HG02623 (cell line): ENCODE measurements around the gene COX5A.
"Not testable (repeated sequence)": the region's sequence is repeated elsewhere in the genome, so short reads cannot be mapped to it uniquely, and the experiment has no call there.

ENCODE experiments used
- ATAC-seq: cut with Tn5 transposase; IDR thresholded peaks from one replicate; pipeline ENCODE4 v1.9.1; 2021; ENCODE audit warnings: moderate library complexity; ENCODE audit not compliant: unreplicated experiment

COX5A gene

DNA sequence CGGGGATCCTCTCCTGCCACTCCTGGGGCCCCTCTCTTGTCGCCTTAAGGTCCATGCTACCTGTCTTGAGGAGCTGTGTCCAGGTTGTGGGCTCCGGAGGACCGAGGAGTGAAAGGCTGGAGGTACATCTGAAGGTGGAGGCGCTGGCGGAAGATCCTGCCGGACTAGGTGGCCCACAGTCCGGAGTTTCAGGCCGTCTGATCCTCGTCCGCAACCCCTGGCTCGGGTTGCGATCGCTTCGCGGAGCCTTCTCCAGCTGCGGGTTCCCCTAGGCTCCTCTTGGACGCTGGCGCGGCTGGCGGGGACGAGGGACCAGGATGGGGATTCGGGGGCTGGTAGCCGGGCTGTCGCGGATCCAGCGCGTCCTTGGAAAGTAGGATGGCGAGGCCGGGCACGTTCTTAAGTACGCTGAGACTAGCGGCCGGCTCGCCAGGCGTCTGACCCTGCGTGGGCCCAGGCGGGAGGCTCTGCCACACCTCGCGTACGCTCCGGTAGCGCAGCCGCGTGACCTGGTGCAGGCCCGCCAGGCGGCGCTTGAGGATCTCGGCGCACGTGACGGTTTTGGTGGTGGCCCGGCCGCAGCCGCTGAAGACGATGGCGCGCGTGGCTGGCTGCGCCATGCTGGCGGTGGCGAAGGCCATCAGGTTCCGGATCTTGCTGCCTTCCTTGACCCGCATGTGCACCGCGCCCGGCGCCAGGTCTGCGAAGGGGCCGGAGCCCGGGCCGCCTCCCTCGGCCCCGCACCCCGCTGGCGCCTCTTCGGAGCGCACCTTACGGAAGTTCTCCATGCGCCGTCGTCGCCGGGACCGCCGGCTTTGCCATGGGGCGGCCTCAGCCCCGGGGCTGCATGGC, 18.1 kb upstream of the COX5A start:
- ATAC-seq, result peak; percentile 23

DNA sequence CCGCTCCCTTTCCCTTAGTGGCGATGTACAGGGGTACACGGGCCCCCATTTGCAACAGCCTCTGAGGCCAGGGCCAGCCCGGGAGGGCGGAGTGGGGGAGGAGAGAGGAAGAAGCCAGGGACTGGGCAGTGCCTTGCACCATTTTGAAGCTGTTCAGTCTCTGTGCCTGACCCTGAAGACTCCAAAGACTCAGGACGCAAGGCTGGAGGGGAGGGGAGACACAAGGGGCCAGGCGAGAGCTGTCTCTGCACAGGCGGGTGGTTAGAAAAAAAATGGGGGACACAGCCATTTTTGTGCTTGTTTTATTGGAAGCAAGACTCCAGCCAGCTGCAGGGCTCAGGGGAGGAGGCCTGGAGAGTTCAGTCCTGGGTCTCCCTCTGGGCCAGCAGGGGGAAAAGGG, 17.1 kb upstream of the COX5A start:
- no peak for ATAC-seq

DNA sequence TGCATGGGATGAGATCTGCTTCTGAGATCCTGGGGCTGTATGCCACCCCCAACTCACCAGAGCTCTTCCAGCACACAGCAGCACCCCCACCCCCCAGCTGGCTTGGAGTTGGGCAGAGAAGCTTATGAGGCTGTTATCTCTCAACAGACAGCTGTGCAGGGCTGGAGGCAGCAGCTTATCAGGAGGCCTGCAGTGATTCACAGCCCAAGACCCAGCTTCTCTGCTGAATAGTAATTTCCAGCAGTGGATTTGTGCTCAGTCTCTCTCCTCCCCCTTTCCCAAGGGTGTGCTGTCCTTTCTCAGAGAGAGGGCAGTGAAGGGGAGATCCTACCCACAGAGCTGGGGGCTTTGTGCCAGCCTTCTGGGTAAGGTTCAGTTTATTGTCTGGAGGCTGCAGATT, 16.6 kb upstream of the COX5A start:
- ATAC-seq, result no peak

DNA sequence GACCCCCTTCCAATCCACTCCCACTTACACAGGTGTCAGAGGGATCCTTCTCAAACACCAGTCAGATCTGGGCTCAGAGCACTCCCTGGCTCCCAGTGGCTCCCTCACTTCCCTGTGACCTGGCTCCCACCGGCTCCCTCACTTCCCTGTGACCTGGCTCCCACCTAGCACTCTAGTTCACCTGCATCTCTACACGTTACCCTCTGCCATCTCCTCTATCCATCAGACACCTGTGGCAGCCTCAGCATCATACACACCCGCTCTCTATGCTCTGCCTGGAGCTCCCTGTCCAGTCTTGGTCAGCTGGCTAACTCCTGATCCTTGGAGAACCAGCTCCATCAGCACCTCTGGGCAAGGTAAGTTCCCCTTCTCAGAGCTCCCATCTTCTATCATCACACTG, 13.1 kb upstream of the COX5A start:
- no peak for ATAC-seq

DNA sequence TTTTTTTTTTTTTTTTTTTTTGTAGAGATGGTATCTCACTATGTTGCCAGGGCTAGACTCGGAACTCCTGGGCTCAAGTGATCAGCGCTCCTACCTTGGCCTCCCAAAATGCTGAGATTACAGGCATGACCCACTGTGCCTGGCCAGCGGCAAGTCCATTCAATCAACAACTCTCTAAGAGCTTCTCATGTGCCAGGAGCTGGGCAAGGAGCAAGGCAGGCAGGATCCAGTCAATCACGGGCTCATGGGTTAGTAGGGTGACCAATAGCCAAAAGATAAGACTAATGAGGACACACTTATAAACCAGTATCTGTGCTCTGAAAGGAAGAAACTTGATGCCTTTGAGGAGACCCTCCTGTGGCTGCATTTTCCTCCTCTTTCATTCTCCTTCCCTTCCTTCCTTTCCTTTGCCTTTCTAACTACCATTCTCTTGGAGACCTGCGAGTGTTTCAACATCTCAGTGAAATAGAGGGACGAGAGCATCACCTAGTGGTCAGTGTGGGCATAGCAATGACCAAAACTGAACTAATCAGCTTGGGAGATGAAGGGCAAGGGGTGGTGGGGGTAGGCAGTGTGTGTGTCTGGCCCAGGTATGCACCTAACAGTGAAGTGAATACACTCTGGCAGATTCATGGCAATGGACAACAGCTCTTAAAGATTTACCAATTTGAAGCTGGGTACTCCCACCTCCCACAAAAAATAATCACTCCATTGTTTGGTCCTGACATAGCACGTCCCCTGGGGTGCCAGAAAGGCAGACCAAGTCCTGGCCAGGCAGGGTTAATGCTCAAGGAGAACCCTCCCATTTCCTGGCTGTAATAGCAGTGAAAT, 12.4 kb upstream of the COX5A start:
- no peak for ATAC-seq

DNA sequence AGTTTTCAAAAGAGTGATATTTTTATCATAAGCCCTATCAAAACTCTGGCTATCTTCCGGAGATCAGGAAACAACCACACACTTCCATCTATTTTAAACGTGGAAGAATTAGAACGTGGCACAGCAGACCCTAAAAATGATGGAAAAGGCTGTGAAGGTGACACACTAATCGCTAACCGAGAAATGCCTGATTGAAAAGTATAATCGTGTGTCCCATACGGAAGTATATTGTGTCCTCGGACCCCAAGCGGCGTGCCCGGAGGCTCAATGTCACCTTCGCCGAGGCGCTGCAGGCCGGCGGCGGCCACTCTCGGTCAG, 642 bp downstream of the COX5A start:
- no peak for ATAC-seq

DNA sequence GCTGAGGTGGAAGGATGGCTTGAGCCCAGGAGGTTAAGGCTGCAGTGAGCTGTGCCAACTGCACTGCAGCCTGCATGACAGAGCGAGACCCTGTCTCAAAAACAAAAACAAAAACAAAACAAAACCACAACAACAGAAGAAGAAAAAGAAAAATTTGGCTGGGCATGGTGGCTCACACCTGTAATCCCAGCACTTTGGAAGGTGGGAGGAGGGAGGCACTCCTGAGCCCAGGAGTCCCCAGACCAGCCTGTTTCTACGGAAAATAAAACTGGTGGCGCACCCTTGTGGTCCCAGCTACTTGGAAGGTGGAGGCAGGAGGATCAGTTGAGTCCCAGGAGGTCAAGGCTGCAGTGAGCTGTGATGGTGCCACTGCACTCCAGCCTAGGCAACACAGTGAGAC, 2.7 kb downstream of the COX5A start:
- ATAC-seq, result not testable (repeated sequence)

DNA sequence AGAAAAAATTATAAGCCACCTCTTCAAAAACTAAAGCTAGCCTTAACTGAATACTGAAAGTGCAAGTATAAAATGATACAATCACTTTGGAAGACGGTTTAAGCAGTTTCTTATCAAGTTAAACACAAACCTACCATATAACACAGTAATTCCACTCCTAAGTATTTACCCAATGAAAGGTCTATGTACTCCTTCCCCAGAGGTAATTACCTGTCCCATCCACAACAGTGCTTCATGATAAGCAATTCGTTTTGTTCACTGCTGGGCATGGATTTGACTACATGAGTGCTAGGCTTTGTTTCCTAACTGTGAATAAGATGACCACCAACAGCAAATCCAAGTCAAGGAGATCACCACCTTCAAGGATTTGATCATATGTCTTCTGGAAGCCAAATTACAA, 4.3 kb downstream of the COX5A start:
- ATAC-seq, result no peak

DNA sequence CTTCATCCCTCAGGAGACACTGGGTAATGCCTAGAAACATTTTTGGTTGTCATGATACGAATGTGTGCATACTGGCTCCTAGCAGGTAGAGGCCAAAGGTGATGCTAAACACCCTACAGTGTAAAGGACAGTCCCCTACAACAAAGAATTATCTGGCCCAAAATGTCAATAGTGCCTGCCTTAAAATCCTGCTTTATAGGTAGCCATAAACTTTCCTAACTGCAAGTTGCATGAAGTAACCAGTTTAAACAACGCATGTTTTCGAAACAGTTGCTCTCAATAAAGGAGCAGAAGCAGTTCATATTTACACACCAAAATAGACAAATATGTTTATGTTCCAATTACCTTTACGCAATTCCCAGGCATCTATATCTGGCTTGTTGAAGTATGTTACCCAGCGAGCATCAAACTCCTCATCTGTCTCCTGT, 9.1 kb downstream of the COX5A start:
- ATAC-seq, result no peak

DNA sequence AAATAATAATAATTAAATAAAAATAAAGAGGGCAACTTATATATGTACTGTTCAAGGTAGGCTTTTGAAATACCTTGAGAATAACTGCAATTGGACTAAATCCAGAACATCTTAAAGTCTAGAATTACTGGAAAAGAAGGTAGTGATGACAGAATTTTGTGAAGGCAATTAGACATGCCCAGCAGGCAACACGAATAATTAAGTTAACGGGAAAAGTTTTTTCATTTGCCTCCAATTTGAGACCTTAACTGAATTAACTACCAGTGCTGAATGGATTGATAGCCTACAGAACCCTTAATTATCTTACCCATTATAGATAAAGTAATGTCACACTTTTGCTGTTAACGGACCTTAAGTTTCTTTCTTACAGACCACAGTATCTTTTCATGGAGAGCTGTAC, 13.3 kb downstream of the COX5A start:
- no peak for ATAC-seq

DNA sequence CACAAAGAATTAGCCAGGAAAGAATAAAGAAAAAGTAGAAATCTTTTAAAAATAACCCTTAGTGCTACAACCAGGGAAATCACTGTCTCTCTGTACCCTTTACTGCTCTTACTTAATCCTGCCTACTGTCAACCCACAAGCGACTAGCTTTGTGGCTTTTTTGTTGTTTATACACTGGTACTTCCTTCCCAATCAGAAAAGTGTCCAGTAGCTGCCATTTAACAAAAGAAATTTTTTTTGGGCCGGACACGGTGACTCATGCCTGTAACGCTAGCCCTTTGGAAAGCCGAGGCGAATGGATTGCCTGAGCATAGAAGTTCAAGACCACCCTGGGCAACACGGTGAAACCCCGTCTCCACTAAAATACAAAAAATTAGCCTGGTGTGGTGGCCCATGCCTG, 17.4 kb downstream of the COX5A start:
- ATAC-seq, result no peak

DNA sequence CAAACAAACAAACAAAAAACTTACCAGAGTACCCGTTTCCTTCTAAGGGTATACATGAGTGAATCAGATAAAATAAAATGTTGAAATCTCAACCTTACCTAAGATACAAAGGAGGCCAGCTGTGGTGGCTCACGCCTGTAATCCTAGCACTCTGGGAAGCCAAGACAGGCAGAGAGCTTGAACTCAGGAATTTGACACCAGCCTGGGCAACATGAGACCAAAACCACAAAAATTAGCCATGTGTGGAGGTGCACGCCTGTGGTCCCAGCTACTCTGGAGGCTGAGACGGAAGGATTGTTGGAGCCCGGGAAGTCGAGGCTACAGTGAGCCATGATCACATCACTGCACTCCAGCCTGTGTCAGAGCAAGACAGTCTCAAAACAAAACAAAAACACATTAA, 20.2 kb downstream of the COX5A start:
- ATAC-seq, result no peak

DNA sequence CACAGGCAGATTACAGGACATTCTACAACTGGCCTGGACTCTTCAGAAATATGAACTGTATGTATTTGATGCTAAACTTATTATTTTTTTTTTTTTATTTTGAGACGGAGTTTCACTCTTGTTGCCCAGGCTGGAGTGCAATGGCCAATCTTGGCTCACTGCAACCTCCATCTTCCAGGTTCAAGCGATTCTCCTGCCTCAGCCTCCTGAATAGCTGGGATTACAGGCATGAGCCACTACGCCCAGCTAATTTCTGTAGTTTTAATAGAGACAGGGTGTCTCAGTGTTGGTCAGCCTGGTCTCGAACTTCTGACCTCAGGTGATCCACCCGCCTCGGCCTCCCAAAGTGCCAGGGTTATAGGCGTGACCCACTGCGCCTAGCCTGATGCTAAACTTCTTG, 24.1 kb downstream of the COX5A start:
- ATAC-seq, result not testable (repeated sequence)

DNA sequence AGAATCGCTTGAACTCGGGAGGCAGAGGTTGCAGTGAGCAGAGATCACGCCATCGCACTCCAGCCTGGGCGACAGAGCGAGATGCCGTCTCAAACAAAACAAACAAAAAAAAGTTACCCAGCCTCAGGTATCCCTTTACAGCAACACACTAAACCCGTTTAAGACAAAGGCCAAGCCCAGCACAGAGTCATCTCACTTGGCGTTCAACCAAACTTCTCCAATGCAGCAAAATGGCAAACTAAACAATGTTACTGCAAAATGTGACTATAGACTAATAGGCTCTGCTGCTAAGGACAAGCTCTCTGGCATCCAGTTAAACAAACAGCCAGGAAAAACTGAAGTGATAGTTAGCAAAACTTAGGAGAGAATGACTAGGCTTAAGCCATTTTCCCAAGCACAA, 24.8 kb downstream of the COX5A start:
- ATAC-seq, result no peak

DNA sequence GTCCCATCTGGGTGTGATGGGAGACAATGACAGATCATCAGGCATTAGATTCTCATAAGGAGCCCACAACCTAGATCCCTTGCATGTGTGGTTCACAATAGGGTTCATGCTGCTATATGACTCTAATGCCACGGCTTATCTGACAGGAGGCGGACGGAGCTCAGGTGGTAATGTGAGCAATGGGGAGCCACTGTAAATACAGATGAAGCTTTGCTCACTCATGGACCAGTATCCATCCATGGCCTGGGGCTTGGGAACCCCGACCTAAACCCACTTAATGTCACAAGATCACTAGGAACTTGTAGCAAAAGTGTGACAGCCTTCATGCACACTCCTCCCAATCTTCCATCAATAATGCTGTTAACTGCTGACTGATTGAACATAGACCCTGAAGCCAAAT, 29.2 kb downstream of the COX5A start:
- ATAC-seq, result no peak

DNA sequence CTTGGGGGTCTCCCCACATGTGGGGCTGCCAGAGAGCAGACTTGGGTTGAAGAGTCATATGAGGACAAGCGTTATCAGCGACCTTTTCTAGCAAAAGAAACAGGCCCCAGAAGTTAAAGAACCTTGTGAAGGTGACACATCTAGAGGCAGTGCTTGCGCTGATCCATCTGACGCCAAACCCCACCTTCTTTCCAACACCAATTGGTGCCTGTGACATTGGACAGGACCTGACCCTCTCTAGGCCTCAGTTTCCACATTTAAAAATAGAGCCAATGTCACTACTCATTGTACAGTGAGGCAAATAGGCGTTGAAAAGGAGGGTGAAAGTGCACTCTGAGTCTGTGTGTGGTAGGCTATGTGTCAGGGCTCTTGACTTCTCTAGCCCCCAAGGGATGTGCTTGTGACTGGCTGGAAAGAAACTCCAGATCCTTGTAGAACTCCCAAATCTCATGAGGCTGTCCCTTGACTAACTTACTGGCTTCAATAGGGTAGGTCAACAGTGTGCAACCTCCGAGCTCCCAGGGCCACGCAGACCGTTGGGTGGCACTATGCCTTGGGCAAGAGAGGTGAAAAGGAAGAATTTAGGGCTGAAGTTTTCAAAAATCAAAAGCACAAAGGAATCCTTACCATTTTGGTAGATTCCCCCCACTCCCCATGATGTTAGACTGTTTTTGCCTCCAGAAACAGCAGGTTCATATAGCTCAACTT, 30.6 kb downstream of the COX5A start:
- ATAC-seq, result no peak

DNA sequence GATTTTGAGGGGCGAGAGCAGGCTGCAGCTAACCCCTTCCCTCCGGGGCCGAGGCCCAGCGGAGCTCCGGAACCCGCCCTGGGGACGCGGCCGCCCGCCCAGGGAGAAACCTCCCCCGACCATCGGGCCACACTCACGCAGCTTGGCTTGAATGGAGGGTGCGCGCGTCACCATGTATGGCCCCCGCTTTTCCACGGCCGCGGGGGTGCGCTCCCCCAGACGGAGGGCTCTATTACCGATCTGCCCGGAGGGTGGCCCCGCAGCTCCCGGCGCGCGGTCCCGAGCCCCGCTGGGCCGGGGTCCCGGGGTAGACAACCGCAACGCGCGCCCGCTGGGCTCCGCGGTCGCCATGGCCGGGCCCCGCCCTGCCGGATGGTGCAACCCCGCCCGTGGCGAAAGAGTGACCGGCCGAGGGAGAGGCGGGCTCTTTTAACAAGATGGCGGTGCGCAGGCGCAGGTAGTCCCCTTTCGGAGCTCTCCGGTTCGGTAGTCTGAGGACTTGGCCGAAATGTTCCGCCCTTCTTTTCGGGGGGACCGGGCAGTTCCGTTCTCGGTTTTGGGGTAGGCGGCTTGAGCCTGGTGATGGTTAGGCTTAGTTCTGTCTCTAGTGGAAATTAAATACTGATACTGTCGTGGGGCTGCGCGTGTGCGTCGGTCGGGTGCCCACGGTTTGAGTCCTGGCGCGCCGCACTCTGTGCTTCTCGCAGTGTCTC, 31.3 kb downstream of the COX5A start, which contains the start of gene FAM219B:
Gene FAM219B, minus strand, starts transcription at position 402 of the 713 bp plus-strand sequence. Its CDS starts 51 bp downstream, at position 351.
- peak; percentile 74 for ATAC-seq

DNA sequence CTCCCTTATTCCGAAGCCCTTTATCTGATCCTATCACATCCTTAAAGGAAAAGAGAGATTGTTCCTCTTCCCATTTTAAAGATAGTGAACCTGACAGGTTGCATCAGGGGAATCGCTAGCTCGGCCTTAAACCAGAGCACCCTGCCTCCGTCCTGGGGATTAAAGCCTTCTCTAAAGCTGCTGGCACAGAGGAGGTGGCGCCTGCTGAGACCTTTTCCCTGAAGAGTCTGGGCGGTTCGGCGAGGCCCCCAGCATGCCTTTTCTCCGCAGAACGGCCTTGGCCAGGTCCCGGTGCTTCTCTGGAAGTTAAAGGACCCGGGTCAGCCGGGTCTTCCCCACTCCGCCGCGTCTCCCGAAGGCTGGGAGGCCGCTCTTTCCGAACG, 31.8 kb downstream of the COX5A start:
- ATAC-seq, result peak; percentile 6

DNA sequence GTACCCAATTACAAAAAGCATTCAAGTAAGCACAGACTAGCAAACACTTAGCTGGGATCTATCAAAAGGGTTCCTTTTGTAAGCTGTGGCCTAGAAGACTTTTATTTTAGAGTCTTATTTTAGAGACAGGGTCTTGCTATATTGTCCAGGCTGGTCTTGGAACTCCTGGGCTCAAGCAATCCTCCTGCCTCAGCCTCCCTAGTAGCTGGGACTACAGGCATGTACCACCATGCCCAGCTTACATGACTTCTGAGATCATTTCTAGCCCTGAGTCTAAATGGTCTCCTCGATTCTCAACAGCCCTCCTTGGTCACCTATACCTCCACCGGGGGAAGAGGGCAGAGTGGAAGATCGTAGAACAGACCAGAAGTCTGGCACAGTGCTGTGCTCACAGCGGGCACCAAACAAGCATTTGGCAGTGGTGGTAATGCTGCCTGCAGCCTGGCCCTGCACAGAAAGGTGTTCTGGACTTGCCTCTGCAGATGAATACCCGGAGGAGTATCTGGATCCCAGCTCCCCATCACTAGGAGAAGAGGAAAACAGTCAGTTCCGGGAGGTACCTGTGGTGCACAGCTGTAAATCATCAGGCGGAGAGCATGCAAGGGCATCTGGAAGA, 33.6 kb downstream of the COX5A start:
- ATAC-seq, result no peak

DNA sequence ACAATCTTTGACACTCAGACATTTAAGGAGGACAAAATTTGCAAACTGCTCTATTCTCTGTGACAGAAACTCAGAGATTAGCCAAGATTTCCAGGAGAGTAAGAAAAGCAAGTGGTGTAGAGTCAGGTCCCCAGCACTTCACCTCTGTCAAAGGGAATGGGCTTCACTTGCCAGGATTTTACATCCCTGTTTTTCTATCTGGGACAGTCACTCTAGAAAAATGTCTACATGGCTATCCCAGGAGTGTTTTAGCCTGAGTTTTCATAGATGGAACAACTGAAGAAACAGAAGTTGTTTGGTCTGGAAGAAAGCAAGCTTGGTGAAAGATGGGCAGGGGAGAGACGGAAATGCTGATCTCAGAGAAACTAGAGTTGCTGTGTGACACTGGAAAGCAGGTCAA, 34.2 kb downstream of the COX5A start:
- no peak for ATAC-seq
